Ectodermal cell (in vitro differentiated cells): ENCODE data around the gene CSNK1D.
A peak's percentile ranks its signal among the peaks of the same experiment; 100 is the strongest.

ENCODE experiments used
- H3K27ac ChIP-seq: 2 replicates; pipeline ENCODE4 v1.7.0; 2013; ENCODE audit warnings: mild to moderate bottlenecking, low read depth, low read length; ENCODE audit not compliant: insufficient read depth, poor library complexity, severe bottlenecking
- H3K27me3 ChIP-seq: 2 replicates; pipeline ENCODE4 v1.7.0; 2013; ENCODE audit warnings: mild to moderate bottlenecking, low read length; ENCODE audit not compliant: insufficient read depth, control insufficient read depth, poor library complexity, severe bottlenecking
- H3K36me3 ChIP-seq: one replicate; pipeline ENCODE4 v1.7.0; 2013; ENCODE audit warnings: low read length; ENCODE audit not compliant: control insufficient read depth, insufficient read depth
- H3K4me1 ChIP-seq: one replicate; pipeline ENCODE4 v1.7.0; 2013; ENCODE audit warnings: low read length; ENCODE audit not compliant: control insufficient read depth, insufficient read depth
- H3K4me3 ChIP-seq: 2 replicates; pipeline ENCODE4 v1.7.0; 2013; ENCODE audit warnings: low read depth, low read length, control low read depth; ENCODE audit not compliant: insufficient read depth
- H3K9me3 ChIP-seq: 2 replicates; pipeline ENCODE4 v1.7.0; 2013; ENCODE audit warnings: mild to moderate bottlenecking, low read length, moderate library complexity; ENCODE audit not compliant: control insufficient read depth
- WGBS, 2 experiments: methylation state at CpG; one replicate each; pipeline ENCODE4 v1.1.7; 2013; ENCODE audit warnings: missing lambda C conversion rate in 2 of 2; 5-methylcytosine and 5-hydroxymethylcytosine counted together

CSNK1D gene

GRCh38 chr17:82231312-82231561 lies 42.3 kb downstream of the CSNK1D start:
- H3K27me3 ChIP-seq: peaks cover 60% of the 10 kb centered on the region
- H3K9me3 ChIP-seq: no peaks in the 10 kb centered on the region
- no peaks in the 10 kb centered on the region for H3K36me3 ChIP-seq
- peaks cover 12% of the 10 kb centered on the region for H3K4me1 ChIP-seq
- WGBS, 2 experiments: 0% methylated on average over 18 of the region's 18 CpGs
- H3K27ac ChIP-seq: no peak overlapping the region
- H3K4me3 ChIP-seq: peak overlapping the region; percentile 40

GRCh38 chr17:82230609-82231311 lies 42.7 kb downstream of the CSNK1D start:
- WGBS, 2 experiments: 24 to 25% methylated on average over 76 of the region's 76 CpGs
- H3K36me3 ChIP-seq: no peaks in the 10 kb centered on the region
- H3K27ac ChIP-seq: no peak overlapping the region
- H3K4me1 ChIP-seq: peaks cover 7% of the 10 kb centered on the region
- peaks cover 60% of the 10 kb centered on the region for H3K27me3 ChIP-seq
- no peaks in the 10 kb centered on the region for H3K9me3 ChIP-seq
- H3K4me3 ChIP-seq: peak overlapping the region; percentile 40

GRCh38 chr17:82229698-82230608 lies 43.5 kb downstream of the CSNK1D start:
- Histone ChIP-seq H3K36me3 (no peaks in the 10 kb centered on the region), H3K9me3 (no peaks in the 10 kb centered on the region), H3K4me1 (peaks cover 11% of the 10 kb centered on the region), H3K27me3 (peaks cover 60% of the 10 kb centered on the region), H3K27ac (no peak overlapping the region), H3K4me3 (peak overlapping the region; percentile 35)
- 74 to 76% methylated on average over 28 of the region's 28 CpGs for WGBS, 2 experiments

- WGBS, 2 experiments: 6% methylated on average over 105 of the region's 105 CpGs
- H3K9me3 ChIP-seq: no peaks in the 10 kb centered on the region
- H3K27me3 ChIP-seq: peaks cover 60% of the 10 kb centered on the region
- H3K4me3 ChIP-seq: peak within 1 kb of the TSS; percentile 35
- H3K27ac ChIP-seq: no peak within 1 kb of the TSS
- peaks cover 11% of the 10 kb centered on the region for H3K4me1 ChIP-seq
- H3K36me3 ChIP-seq: no peaks in the 10 kb centered on the region
These were observed 44.4 kb downstream of the CSNK1D start, which contains the start of gene SLC16A3 for GRCh38 chr17:82228842-82229697. Gene SLC16A3 (plus strand): TSS chr17:82229042. CDS start chr17:82236009, 6,967 bp downstream.

GRCh38 chr17:82228278-82228841 lies 45.1 kb downstream of the CSNK1D start:
- H3K27ac ChIP-seq: no peak overlapping the region
- no peaks in the 10 kb centered on the region for H3K36me3 ChIP-seq
- no peaks in the 10 kb centered on the region for H3K9me3 ChIP-seq
- WGBS, 2 experiments: 8 to 9% methylated on average over 63 of the region's 63 CpGs
- peak overlapping the region; percentile 29 for H3K4me3 ChIP-seq
- peaks cover 11% of the 10 kb centered on the region for H3K4me1 ChIP-seq
- H3K27me3 ChIP-seq: peaks cover 60% of the 10 kb centered on the region

- WGBS, 2 experiments: 69 to 71% methylated on average over 17 to 18 of the region's 18 CpGs
- Histone ChIP-seq H3K27ac (no peak overlapping the region), H3K27me3 (peaks cover 60% of the 10 kb centered on the region)
These were observed 45.7 kb downstream of the CSNK1D start for GRCh38 chr17:82227629-82228277.

GRCh38 chr17:82226809-82227628 lies 46.5 kb downstream of the CSNK1D start:
- 80 to 83% methylated on average over 16 of the region's 16 CpGs for WGBS, 2 experiments

More at GRCh38 chr17:82227629-82228277, 45.7 kb downstream of the CSNK1D start:
- no peak overlapping the region for H3K4me3 ChIP-seq
- peaks cover 11% of the 10 kb centered on the region for H3K4me1 ChIP-seq
- no peaks in the 10 kb centered on the region for H3K9me3 ChIP-seq
- H3K36me3 ChIP-seq: no peaks in the 10 kb centered on the region

GRCh38 chr17:82226146-82226808 lies 47.2 kb downstream of the CSNK1D start:
- WGBS, 2 experiments: 90 to 91% methylated on average over 15 of the region's 15 CpGs

More at GRCh38 chr17:82226809-82227628, 46.5 kb downstream of the CSNK1D start:
- no peaks in the 10 kb centered on the region for H3K9me3 ChIP-seq
- H3K27ac ChIP-seq: no peak overlapping the region
- H3K4me3 ChIP-seq: no peak overlapping the region
- H3K4me1 ChIP-seq: peaks cover 6% of the 10 kb centered on the region
- no peaks in the 10 kb centered on the region for H3K36me3 ChIP-seq
- peaks cover 56% of the 10 kb centered on the region for H3K27me3 ChIP-seq

More at GRCh38 chr17:82226146-82226808, 47.2 kb downstream of the CSNK1D start:
- H3K27me3 ChIP-seq: peaks cover 49% of the 10 kb centered on the region
- H3K36me3 ChIP-seq: no peaks in the 10 kb centered on the region
- H3K4me3 ChIP-seq: no peak overlapping the region
- H3K9me3 ChIP-seq: no peaks in the 10 kb centered on the region
- H3K27ac ChIP-seq: no peak overlapping the region
- peaks cover 6% of the 10 kb centered on the region for H3K4me1 ChIP-seq
